ENCODE measurements around the gene ZC3H12A.
A peak's percentile ranks its signal among the peaks of the same experiment; 100 is the strongest.

Gene ZC3H12A

DNA sequence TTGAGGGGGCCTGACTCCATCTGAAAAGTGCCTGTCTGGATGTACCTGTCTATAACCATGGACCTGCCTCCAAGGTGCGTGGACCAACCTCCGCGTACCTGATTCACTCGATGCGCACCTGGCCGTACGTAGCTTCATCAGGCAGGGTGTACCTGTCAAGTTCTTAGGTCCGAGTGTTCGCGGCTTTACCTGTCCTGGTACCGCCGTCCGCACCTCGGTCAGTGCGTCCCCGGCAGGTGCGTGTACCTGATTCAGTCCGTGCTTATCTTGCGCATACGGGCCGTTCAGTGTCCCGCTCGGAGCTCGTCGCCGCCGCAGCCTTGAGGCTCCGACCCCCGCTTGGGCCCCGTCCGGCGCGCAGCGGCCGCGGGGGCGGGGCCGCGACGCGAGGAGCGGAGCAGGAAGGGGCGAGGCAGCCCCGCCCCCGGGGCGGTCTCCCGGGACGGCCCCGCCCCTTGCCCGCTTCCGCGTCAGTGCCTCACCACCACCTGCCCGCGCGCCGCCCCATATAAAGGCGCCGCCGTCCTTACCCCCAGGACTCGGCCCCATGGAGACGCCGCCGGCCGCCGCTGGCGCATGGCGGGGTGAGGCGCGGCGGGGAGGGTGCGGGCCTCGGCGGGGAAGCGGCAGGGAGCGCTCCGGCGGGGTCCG is at the start of gene ZC3H12A:
Gene ZC3H12A, plus strand, starts transcription at position 535 of the 651 bp plus-strand sequence. CDS start 917 bp downstream, outside the sequence.
- DNase-seq, result peak; percentile 63 to 75

DNA sequence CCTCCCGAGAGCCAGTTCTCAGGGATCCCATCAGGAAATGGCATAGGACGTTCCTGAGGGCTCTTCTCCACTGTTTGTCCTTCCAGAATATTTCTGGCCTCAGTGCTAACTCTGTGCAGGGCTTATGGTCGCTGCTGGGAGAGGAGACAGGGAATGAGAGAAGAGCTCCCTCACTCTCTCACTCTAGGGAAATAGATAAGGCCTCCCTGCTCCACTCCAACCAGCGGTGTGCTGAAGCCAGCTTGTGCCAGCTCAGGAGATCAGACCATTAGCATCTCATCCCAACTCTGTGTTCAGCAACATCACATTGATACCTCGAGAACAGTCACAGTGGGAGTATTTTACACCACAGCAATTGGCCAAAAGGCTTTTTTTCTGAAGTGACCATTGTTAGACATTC is 49.2 kb upstream of the ZC3H12A start:
- DNase-seq, result no peak

DNA sequence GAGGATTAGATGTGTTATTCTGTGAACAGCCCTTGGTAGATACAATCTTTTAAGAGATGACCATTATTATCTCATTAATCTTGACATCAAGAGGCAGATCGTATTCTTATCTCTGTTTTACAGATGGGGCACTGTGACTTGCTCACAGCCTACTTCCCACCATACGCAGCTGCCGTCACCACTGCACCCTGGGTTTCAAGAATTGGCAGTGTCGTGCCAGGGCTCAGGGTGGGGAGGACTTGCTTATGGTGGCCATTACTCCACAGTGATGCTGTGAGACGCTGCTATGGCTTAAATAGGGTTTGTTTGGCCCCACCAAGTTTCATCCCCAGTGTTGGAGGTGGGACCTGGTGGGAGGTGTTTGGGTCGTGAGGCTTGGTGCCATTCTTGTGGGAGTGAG is 45.4 kb upstream of the ZC3H12A start:
- no peak for DNase-seq

DNA sequence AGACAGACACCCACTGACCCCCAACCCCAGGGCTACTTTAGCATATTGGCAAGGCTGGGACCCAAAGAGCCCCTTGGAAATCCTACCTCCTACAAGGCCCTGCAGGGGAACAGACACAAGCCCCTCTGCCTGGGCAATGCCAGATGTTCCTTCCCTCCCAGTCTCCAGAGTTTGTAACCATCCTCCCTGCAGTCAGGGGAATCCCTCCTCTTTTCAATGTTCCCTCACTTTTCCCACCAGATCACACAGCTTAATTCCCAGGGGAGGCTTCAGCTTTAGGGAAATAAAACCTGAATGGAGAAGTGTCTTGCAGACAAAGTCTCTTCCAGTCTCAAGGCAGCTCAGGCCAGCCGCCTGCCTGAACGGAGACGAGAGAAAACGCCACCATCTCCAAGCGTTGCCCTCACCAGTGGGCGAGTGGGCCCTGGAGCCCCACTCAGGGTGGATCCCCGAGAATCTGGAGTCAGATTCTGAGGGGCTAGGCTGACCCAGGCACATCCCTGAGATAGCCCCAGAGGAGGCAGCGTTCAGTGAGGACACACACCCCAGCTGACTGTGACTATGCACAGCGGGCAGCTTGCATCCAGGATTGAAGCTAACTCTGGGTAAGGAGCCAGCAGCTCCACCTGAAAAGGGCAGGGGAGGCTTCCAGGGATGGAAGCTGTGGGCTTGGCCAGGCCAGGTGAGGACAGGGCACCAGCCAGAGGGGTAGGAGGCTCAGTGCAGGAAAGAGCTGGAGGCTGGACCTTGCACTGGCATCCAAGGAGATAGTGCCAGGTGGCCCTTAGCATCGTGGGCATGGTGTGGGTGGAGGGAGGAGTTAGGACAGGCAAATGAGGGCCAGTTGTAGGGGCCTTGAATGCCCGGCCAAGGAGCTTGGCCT is 44.0 kb upstream of the ZC3H12A start:
- DNase-seq, result no peak

DNA sequence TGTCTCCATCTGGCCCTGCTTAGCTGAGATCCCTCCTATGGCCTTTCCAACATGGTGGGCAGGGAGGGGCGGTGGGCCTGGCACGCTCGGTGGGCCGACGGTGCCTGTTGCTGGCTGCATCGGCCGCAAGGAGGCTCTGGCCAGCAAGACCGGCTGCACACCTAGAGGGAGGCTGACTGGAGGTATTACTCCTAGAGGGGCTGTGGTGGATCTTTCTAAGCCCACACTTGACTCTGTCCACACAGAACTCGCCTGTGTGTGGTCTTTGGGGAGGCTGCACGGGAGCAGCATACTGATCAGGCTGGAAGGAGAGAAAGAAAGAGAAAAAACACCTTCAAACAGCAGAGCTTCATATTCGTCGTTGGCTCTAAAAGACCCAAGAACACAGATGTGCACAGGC is 41.7 kb upstream of the ZC3H12A start:
- no peak for DNase-seq

DNA sequence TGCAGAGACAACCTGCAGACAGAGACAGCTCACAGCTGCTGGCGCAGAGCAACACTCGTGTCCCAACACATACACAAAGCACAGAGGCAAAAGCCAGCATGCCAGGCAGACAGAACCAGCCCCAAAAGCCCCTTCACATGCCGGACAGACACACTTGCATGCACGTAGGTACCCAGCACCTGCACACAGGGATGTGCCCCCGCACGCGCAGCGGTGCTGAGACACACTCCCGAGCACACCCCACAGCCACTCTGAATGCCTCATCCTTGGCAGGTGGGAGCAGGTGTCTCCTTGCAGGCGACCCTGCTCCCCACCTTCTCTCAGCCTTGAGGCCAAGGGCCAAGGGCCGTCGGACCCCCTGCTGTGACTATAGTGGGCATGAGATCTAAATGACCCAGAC is 41.2 kb upstream of the ZC3H12A start:
- DNase-seq, result no peak

DNA sequence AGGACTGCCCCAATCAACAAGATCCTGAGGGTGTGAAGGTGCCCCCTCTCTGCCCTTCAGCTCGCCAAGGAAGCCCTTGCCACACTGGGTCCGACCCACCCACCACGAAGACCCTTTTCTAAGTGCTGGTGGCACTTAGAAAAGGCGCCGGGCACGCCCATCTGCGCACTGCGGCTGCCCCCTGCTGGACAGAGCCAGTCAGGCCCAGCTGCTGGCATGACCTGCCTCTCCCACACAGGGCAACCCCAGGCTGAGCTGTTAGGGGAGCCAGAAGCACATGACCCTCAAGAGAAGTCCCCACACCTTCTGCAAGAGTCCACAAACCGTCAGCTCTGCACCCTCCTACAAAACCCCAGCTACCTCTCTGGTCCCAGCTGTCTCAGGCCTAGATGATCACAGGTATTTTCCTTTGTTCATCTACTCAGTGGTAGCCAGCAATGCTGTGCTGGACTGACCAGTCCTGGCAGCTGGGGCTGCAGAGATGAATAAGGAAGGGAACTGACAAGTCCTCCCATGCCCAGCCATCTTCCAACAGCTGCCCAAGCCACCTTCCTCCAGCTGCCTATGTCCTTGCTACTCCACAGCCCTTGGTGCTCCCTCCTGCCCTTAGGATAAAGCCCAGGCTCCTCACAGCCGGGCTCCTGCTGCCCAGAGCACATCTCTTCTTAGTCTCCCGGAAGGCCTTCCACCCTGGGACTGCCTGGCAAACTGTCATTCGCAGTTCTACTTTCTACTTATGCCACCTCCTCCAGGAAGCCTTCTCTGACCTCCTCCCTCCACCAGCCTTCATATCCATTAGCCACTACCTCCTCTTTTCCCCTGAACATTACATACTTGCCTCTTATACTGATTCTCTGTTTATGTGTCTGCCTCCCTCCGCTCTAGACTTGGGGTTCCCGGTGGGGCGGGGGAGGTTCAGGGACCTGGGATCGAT is 39.8 kb upstream of the ZC3H12A start:
- peak; percentile 24 to 28 for DNase-seq

DNA sequence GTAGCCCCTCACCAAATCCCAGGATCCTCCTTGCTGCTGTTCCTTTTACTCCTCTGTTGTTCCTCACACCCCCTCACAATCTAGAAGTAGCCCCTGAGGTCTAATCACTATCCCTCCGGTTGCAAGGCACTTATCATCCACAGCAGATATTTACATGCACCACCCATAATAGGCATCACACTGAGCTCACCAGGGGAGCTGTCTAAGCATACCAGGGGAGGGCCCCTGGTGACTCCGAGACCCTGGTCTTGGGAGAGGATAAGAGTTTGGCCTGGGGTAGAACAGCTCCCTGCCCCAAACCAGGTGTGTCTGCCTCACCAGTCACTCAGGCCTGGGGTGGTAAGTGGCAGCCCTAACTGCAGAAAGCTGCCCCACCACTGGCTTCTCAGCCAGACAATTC is 37.3 kb upstream of the ZC3H12A start:
- DNase-seq, result no peak

DNA sequence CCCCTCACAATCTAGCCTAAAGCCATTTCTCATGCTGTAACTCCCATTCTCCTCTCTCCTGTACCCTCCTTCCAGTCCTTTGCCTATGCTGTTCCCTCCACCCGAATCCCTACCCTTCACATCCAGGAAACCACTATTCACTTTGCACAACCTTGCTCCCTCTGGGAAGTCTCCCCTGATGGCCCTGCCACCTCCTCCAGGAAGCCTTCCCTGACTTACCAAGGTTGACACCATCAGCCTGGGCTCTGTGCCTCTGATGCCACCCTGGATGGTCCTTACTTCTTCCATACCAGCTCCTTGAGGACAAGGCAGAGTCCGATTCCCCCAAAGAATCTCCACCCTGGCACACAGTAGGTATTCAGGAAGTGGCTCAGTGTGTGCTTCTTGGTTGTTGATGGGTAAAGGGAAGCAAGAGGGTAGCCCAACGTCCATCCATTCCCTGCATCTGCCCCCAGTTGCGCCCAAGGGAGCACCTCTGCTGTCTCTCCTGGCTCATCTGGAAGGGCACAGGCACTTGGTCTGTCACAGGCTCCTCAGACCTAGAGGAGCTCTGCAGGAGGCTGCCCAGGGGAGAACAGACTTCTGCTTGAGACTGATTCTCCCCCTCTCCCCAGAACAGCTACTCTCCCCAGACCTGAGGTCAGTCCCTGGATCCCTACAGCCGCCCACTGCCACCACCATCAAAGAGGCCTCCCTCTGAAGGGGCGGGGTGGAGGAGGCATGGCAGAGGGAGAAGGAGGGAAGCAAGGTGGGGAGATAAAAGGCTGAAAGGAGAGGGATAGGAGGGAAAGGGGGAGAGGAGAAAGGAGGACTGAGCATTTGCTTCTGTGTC is 36.1 kb upstream of the ZC3H12A start:
- DNase-seq, result no peak

DNA sequence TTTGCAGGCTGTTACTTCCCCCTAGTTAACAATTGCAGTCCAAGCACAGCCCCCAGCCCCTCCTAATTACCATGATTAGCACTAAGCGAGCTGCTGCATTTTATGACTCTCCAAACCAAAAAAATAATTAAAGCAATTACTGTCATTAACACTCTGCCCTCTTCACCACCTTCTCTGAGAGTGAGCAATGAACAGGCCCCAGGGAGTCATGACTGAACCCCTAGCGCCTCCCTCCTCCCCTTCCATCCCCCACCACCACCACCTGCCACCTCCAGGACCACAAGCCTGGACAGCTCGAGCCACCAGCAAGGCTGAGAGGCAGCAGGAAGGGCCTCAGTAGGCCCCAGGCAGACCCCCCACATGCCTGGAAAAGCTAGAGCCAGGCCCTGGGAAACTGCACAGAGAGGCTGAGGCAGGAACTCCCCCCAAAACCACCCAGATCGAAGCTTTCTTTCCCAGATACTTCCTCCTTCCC is 35.5 kb upstream of the ZC3H12A start:
- DNase-seq, result no peak

DNA sequence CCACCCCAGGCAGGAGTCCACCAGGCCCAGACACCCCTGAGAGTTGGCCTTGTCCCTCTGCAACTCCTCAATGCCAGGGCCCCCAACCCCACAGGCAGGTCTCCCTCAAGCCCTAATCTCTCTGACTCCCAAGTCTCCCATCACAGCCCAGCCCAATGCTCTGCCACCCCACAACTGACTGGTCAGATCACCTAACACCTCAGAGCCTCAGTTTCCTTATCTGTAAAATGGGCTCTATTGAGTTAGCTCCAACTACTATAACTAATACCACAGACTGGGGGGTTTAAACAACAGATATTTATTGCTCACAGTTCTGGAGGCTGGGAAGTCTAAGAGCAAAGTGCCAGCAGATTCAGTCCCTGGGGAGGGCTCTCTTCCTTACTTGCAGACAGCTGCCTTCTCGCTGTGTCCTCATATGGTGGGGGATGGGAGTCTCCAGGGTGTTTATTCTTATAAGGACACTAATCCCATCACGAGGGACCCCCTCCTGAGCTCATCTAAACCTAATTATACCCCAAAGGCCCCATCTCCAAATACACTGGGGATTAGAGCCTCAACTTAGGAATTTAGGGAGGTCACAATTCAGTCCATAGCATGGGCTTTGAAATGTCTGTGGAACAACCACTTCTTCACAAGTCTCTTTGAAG is 34.9 kb upstream of the ZC3H12A start:
- no peak for DNase-seq

DNA sequence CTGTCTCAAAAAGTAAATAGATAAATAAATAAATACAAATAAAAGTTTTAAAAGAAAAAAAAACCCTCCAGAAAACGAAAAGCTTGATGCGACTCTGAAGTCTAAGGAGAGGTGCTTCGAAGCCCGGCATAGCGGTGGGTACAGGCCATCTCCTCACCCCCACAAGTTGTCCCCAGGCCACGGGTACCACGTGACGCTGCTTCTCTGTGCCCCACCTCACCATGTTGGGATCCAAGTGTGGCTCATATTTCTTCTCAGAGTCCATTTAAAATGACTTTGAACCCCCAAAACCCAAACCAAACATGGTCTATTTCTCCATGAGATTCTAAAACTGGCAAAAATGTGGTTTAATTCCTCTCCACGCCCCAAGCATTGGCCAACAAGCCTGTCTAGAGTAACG is 32.9 kb upstream of the ZC3H12A start:
- no peak for DNase-seq

DNA sequence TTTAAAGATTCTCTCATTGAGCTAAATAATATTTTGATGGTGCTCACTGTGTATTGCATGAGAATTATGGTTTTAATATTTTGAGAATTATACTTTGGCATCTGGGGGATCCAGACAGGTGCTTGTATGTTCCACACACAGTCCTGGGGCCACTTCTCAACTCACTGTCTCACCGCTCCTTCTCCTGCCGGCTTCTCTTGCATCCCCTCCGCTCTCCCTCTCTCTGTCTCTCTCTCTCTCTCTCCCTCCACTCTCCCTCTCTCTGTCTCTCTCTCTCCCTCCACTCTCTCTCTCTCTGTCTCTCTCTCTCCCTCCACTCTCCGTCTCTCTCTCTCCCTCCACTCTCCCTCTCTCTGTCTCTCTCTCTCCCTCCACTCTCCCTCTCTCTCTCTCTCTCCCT is 32.2 kb upstream of the ZC3H12A start:
- DNase-seq, result no peak

DNA sequence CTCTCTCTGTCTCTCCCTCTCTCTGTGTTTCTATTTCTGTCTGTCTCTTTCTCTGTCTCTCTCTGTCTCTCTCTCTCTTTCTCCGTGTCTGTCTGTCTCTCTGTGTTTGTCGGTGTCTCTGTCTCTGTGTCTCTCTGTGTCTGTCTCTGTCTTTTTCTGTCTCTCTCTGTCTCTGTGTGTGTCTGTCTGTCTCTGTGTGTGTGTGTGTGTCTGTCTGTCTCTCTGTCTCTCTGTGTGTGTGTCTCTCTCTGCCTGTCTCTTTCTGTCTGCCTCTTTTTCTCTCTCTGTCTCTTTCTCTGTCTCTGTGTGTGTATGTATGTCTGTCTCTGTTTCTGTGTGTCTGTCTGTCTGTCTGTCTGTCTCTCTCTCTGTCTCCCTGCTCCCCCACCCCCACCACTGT is 31.7 kb upstream of the ZC3H12A start:
- no peak for DNase-seq

DNA sequence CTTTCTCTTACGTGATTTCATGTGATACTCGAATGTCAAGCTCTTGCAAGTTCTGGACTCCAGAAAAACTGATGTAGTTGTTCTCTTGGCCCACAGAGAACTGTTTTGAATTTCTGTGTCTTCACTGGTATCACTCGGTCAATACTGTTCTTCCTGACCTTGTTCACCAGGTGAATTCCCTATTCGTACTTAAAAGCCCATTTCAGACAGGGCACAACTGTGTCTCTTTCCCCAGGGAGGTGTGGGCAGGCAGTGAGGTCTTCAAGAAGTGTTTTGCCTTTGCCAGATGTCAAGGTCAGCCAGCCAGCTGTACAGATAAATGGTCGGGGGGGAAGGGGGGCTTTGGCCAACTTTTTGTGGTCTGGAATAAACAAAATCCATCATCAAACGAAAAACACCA is 27.5 kb upstream of the ZC3H12A start:
- no peak for DNase-seq

DNA sequence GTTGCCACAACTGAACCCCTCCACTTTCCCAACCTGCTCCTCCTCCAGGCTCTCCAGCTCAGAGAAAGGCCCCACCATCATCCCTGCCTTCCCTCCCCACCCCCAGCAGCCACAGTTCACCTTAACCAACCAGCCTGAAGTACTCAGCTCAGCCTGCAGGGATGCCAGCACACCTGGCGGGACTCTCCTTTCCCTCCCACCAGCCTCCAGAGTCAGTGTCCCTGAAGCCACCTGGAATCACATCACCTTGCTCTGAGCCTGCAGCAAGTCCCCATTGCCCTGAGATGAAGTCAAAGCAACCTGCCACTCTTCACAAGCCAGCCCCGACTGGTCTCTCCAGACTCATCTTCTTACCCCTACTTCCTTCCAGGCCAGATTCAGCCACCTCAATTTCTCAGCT is 26.2 kb upstream of the ZC3H12A start:
- no peak for DNase-seq

DNA sequence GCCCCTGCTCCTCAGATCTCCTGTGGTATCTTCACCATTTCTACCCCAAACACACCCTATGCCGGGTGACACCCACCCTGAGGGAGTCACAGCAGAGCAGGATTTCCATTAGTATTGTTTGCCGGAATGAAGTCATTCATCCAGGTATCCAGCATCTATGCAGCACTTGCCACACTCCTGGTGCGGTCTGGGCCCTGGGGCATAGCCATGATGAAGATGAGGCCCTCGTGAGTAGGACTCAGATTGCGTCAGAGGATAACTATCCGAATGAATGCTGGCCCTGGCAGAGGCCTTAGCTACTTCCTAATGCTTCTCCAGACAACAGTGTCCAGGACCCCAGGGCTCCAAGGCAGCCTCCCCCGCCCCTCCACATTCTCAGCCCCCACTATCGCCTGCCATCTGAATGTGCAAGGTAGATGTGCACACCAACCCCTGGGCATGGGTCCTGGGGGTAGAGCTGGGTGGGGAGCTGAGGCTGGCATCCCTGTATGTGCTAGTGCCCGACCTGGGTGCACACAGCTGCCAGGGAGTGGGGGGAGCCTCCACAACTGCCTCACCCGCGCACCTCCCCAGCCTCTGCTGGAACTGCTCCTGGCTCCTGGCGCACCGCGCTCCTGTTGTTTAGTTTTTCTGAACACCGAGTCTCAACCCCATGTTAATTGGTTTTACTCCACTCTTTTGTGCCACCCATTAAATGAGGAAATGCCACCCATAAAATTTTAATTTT is 25.5 kb upstream of the ZC3H12A start:
- no peak for DNase-seq

DNA sequence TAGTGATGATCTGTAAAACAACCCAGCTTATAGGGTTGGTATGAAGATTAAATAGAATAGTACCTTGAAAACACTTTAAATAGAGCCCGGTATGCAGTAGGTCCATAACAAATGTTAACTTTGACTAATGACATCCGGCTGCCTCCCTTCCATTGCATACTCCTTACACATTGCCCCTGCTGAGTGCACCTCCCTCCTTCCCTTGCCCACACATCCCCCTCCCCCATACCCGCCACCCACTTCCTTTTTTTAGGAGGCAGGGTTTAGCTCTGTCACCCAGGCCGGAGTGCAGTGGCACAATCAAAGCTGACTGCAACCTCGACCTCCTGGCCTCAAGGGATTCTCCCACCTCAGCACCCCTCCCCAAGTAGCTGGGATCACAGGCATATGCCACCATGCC is 24.4 kb upstream of the ZC3H12A start:
- DNase-seq, result no peak

DNA sequence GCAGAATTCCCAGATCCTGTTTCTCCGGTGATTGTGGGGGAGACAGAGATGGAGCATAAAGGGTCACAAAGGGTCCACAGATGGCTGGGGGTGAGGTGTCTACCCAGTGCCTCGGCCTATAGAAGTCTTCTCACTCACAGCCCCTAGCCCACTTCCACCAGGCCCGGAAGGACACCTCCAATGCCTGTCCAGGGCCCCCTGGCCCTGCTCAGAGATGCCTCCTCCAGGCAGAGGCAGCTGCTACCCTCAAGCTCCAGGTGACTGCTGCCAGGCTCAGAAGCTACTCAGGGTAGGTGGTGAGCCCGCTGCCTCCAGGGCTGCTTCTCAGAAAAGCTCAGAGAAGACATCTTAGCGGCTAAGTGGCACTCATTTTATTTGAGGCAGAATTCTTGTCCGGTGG is 22.0 kb upstream of the ZC3H12A start:
- DNase-seq, result no peak

DNA sequence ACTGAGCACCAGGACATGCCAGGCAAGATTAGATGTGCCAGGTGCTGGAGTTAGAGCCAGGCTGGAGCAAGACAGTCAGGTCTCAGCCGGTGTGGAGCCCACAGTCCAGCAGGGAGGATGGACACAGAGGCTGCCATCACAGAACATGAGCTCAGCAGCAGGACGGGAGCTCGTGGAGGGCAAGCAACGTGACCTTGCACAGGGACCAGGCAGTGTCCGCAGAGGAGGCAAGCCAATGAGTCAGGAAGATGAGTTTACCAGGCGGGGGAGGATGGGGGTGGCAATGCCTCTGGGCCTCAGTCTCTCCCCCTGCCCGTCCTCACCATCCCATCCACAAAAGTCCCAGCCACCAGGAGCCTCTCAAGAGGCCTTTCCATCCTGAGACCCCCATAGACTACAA is 20.7 kb upstream of the ZC3H12A start:
- no peak for DNase-seq

DNA sequence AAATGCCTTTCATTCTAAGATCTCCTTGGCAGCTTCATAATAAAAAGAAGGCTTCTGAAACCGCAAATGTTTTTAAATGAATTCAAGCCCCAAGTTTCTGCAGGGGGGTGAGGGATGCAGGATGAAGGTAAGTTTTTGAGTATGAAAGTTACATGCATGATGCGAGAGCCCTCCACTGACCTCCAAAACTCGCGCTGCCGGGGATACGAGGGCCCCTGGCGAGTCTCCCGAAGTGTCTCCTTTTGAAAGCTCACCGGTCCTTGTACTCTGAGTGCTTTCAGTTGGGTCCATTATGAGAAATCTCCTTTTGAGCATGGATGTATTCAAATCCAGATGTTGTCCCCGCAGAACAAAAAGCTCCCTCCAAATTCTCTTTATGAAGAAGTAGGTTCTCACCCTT is 18.9 kb upstream of the ZC3H12A start:
- no peak for DNase-seq

Data from SHP77 (cell line).